K562 (cell line): ENCODE results near the gene CDCA7. TPM values are rescaled to one million over a fixed set of nuclear protein-coding genes. Genes with fewer than 3 reads are reported as not detected.

Experiments
- ATAC-seq: fragments of 200-7000 bp; cut with Tn5 transposase; 3 replicates; pipeline ENCODE4 v1.9.1; 2020; ENCODE audit warnings: moderate library complexity
- BruUV-seq: library from RNA; stranded (reverse); fragments of 400-500 nt; replicated peaks from 2 replicates; lab custom pipeline; 2021; lab: Mats Ljungman, UMichigan
- CTCF ChIA-PET: fragments of 300-600 bp; formaldehyde crosslinking; extraction: SDS; loops from one replicate; lab custom pipeline; 2021; ENCODE audit warnings: low intra/inter-chr PET ratio; lab: Yijun Ruan, JAX
- POLR2A ChIA-PET: fragments of 300-600, 350-650 bp; sonication (Branson Sonifier 250); formaldehyde crosslinking; extraction: SDS; loops from one replicate; lab custom pipeline; 2021; ENCODE audit warnings: antibody characterized with exemption, inconsistent platforms; lab: Yijun Ruan, JAX
- DNase-seq, 4 experiments: peaks; one replicate each; pipeline versions ENCODE4 v3.0.0 to v3.0.0-alpha.2; 2011 to 2018; ENCODE audit warnings: low spot score in 3 of 4, mixed read lengths in 3 of 4; ENCODE audit errors: extremely low read depth in 1 of 4
- FAIRE-seq: peaks from 2 replicates; lab custom pipeline; 2011; peaks lifted over from hg19 to GRCh38; lab: Jason Lieb, UNC
- H2AFZ ChIP-seq: 2 replicates; pipeline ENCODE4 v1.6.0; 2011; ENCODE audit warnings: low read depth, low read length, control low read depth, inconsistent platforms
- H3K27ac ChIP-seq: fragments of 200-600 bp; 3 replicates; pipeline ENCODE4 v1.8.0; 2011; ENCODE audit warnings: low read depth, mild to moderate bottlenecking, control low read depth, inconsistent platforms, low read length, moderate library complexity, mixed read lengths; ENCODE audit errors: extremely low read depth
- H3K27me3 ChIP-seq, 2 experiments: fragments of 300-600 bp in 1 of 2; 2 replicates in 1 of 2; 3 replicates in 1 of 2; pipeline versions ENCODE4 v1.6.0 to v1.8.0; 2011; ENCODE audit warnings: inconsistent platforms in 2 of 2, low read length in 2 of 2, mild to moderate bottlenecking in 1 of 2, mixed read lengths in 1 of 2, moderate library complexity in 1 of 2; ENCODE audit not compliant: control insufficient read depth in 2 of 2, insufficient read depth in 2 of 2
- H3K36me3 ChIP-seq: fragments of 300-600 bp; 3 replicates; pipeline ENCODE4 v1.8.0; 2011; ENCODE audit warnings: mild to moderate bottlenecking, low read length, inconsistent platforms; ENCODE audit not compliant: control insufficient read depth, insufficient read depth
- H3K4me1 ChIP-seq, 2 experiments: fragments of 200-600 bp in 1 of 2; replicated peaks in 1 of 2; 2 replicates in 1 of 2; 3 replicates in 1 of 2; pipeline versions ENCODE4 v1.5.1 to v1.8.0; 2011; ENCODE audit warnings: inconsistent platforms in 2 of 2, low read length in 2 of 2, mild to moderate bottlenecking in 1 of 2, mixed read lengths in 1 of 2, moderate library complexity in 1 of 2; ENCODE audit not compliant: control insufficient read depth in 2 of 2, insufficient read depth in 2 of 2
- H3K4me2 ChIP-seq: 2 replicates; pipeline ENCODE4 v1.6.1; 2011; ENCODE audit warnings: low read length, control low read depth, inconsistent platforms, mixed read lengths; ENCODE audit not compliant: insufficient read depth
- H3K4me3 ChIP-seq: fragments of 200-600 bp; sonication (generic), shearing (Covaris generic); 2 replicates; pipeline ENCODE4 v1.5.1; 2016; ENCODE audit warnings: control low read depth, inconsistent platforms
- H3K79me2 ChIP-seq: fragments of 200-600 bp; 3 replicates; pipeline ENCODE4 v1.8.0; 2011; ENCODE audit warnings: low read length, inconsistent platforms; ENCODE audit not compliant: control insufficient read depth, insufficient read depth
- H3K9ac ChIP-seq, 2 experiments: 2 replicates each; pipeline versions ENCODE4 v1.6.0 to v1.6.1; 2011; ENCODE audit warnings: low read depth in 2 of 2, low read length in 2 of 2, control low read depth in 1 of 2, inconsistent platforms in 1 of 2, mild to moderate bottlenecking in 1 of 2, mixed read lengths in 1 of 2; ENCODE audit not compliant: insufficient read depth in 1 of 2
- H3K9me1 ChIP-seq: one replicate; pipeline ENCODE4 v1.6.0; 2011; ENCODE audit warnings: inconsistent platforms, mild to moderate bottlenecking, low read length, moderate library complexity; ENCODE audit not compliant: control insufficient read depth, insufficient read depth
- H3K9me3 ChIP-seq: replicated peaks from 2 replicates; pipeline ENCODE4 v1.5.1; 2011; ENCODE audit warnings: low read depth, low read length, inconsistent platforms; ENCODE audit not compliant: control insufficient read depth, insufficient read depth
- H4K20me1 ChIP-seq: replicated peaks from 2 replicates; pipeline ENCODE4 v1.6.1; 2011; ENCODE audit warnings: low read length, inconsistent platforms, mixed read lengths; ENCODE audit not compliant: control insufficient read depth, insufficient read depth
- CAMTA2 ChIP-seq: fragments of 250-450 bp; sonication (Bioruptor Pico); conservative IDR thresholded peaks from 2 replicates; pipeline ENCODE4 v1.5.1; 2022
- HDGF ChIP-seq: fragments of 450-650 bp; IDR thresholded peaks from 2 replicates; pipeline ENCODE4 v1.6.1; 2016
- HMG20A ChIP-seq: fragments of 450-650 bp; formaldehyde crosslinking; conservative IDR thresholded peaks from 2 replicates; pipeline ENCODE4 v1.4.0; 2020; ENCODE audit warnings: mild to moderate bottlenecking, mixed read lengths
- KAT8 ChIP-seq: fragments of 450-650 bp; IDR thresholded peaks from 2 replicates; pipeline ENCODE4 v1.6.1; 2016; ENCODE audit warnings: low read depth, mild to moderate bottlenecking
- L3MBTL2 ChIP-seq: fragments of 450-650 bp; IDR thresholded peaks from 2 replicates; pipeline ENCODE4 v1.6.1; 2016; ENCODE audit warnings: mild to moderate bottlenecking, moderate library complexity
- NFE2L1 ChIP-seq: fragments of 450-650 bp; IDR thresholded peaks from 2 replicates; pipeline ENCODE4 v1.6.1; 2016; ENCODE audit warnings: missing genetic modification characterization, low read depth, mild to moderate bottlenecking, missing compliant biosample characterization, moderate library complexity, borderline replicate concordance
- PREB ChIP-seq: sonication (generic); formaldehyde crosslinking; IDR thresholded peaks from 2 replicates; pipeline ENCODE4 v1.8.1; 2023; ENCODE audit warnings: mild to moderate bottlenecking, missing genetic modification reagents
- RBFOX2 ChIP-seq: fragments of 200-400 bp; formaldehyde crosslinking; IDR thresholded peaks from 2 replicates; pipeline ENCODE4 v1.6.1; 2017; ENCODE audit warnings: low read depth, mild to moderate bottlenecking, low read length, moderate library complexity
- ZNF175 ChIP-seq: fragments of 200-800 bp; sonication (Bioruptor generic); IDR thresholded peaks from 2 replicates; pipeline ENCODE4 v1.6.1; 2016; ENCODE audit warnings: low read depth, mild to moderate bottlenecking, missing genetic modification characterization, missing compliant biosample characterization
- WGBS: fragments of 100-300 bp; shearing (Covaris generic); methylation state at CpG from one replicate; pipeline ENCODE4 v1.1.6; 2016; ENCODE audit warnings: low coverage, mixed read lengths; ENCODE audit not compliant: insufficient coverage; ENCODE audit errors: missing lambda C conversion rate; 5-methylcytosine and 5-hydroxymethylcytosine counted together
- in situ Hi-C: fragments of 300-500 bp; cut with MboI; formaldehyde crosslinking; loops from 4 replicates; pipeline ENCODE4 v1.15.0; 2018; ENCODE audit warnings: inconsistent platforms, mixed read lengths
- intact Hi-C: fragments of 100-400 bp; cut with micrococcal nuclease; formaldehyde crosslinking; loops from 2 replicates; pipeline ENCODE4 v1.14.2; 2022
- polyA plus RNA-seq, 8 experiments: library from polyadenylated mRNA; depleted of rRNA in 4 of 8; stranded (reverse) in 5 of 8; unstranded in 3 of 8; fragments of >200 nt; fragmentation: Nextera tagmentation in 2 of 8; fragmentation: Illumina TruSeq in 1 of 8; extraction: Ambion mirVana in 2 of 8; extraction: Trizol in 1 of 8; gene quantifications; 2 replicates each; pipeline versions ENCODE4 v1.2.1 to v1.2.3, GENCODE V29; 2011 to 2014; ENCODE audit warnings: inconsistent platforms in 1 of 8, missing spikeins in 1 of 8
- total RNA-seq, 7 experiments: library from RNA; depleted of rRNA in 6 of 7; stranded (reverse); fragments of >200 nt in 6 of 7; fragmentation: Illumina TruSeq in 2 of 7; extraction: Trizol in 2 of 7; gene quantifications; 2 replicates each; pipeline versions ENCODE4 v1.2.1 to v1.2.3, GENCODE V29; 2011 to 2021; ENCODE audit warnings: low replicate concordance in 1 of 7
- TF ChIP-seq, protein P1 (sequence below): fragments of 450-650 bp; IDR thresholded peaks from 2 replicates; pipeline ENCODE4 v1.7.1; 2018; ENCODE audit warnings: mild to moderate bottlenecking, low read depth; ENCODE audit not compliant: partially characterized antibody

CDCA7 gene
- total and polyA plus RNA-seq, 9 of the 15 experiments (the other 6 are each of a cell fraction or from before 2014, with no cell fraction given), result 28.5 to 122 (median 51.0) TPM

- no TSS peak for BruUV-seq
- Histone ChIP-seq H3K27ac (no peak overlapping the region), H3K4me3 (no peak overlapping the region), H3K9me3 (no peaks in the 10 kb centered on the region), H2AFZ (no peak overlapping the region), H3K9me1 (no peaks in the 10 kb centered on the region), H3K79me2 (no peaks in the 10 kb centered on the region), H3K4me1 (no peaks in the 10 kb centered on the region; a peak in 1 of 5 replicates), H4K20me1 (no peaks in the 10 kb centered on the region), H3K9ac (no peak overlapping the region), H3K4me2 (no peak overlapping the region), H3K27me3 (peaks cover 9 to 21% of the 10 kb centered on the region in 2 experiments), H3K36me3 (no peaks in the 10 kb centered on the region)
- 17% methylated on average over 5 of the region's 5 CpGs for WGBS
- in situ Hi-C loops (no loop called here), intact Hi-C loops (no loop called here)
- ATAC-seq, result no peak
- no peak for FAIRE-seq
- ChIA-PET CTCF (interaction anchor here (0.7 kb wide), 1 partner anchor 964 kb away, joined by 6 read pairs; no protein-coding TSS in a partner anchor), POLR2A (interaction anchor here (0.6 to 0.8 kb wide), 2 partner anchors 22 to 567 kb away, joined by 3 read pairs; no protein-coding TSS in a partner anchor)
- DNase-seq, result no peak
- TF ChIP-seq RBFOX2 (no peak), HMG20A (CRISPR knock-in tag) (no peak), ZNF175 (CRISPR knock-in tag) (no peak), L3MBTL2 (no peak), KAT8 (no peak), CAMTA2 (no peak), PREB (no peak), HDGF (no peak), NFE2L1 (tag) (no peak)
- TF ChIP-seq, protein P1, sequence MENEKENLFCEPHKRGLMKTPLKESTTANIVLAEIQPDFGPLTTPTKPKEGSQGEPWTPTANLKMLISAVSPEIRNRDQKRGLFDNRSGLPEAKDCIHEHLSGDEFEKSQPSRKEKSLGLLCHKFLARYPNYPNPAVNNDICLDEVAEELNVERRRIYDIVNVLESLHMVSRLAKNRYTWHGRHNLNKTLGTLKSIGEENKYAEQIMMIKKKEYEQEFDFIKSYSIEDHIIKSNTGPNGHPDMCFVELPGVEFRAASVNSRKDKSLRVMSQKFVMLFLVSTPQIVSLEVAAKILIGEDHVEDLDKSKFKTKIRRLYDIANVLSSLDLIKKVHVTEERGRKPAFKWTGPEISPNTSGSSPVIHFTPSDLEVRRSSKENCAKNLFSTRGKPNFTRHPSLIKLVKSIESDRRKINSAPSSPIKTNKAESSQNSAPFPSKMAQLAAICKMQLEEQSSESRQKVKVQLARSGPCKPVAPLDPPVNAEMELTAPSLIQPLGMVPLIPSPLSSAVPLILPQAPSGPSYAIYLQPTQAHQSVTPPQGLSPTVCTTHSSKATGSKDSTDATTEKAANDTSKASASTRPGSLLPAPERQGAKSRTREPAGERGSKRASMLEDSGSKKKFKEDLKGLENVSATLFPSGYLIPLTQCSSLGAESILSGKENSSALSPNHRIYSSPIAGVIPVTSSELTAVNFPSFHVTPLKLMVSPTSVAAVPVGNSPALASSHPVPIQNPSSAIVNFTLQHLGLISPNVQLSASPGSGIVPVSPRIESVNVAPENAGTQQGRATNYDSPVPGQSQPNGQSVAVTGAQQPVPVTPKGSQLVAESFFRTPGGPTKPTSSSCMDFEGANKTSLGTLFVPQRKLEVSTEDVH, result no peak
These were observed 32.4 kb downstream of the CDCA7 start for GRCh38 chr2:173387079-173387478.
